Activated naive CD4-positive, alpha-beta T cell (primary cell): Measurements from ENCODE around the gene KRTAP10-4.
A peak's percentile ranks its signal among the peaks of the same experiment; 100 is the strongest.
"Not testable (repeated sequence)": the region's sequence is repeated elsewhere in the genome, so short reads cannot be mapped to it uniquely, and the experiment has no call there.

Source experiments
- DNase-seq, 4 experiments: peaks; one replicate each; lab custom pipeline; 2025; lab: John Stamatoyannopoulos, UW

The KRTAP10-4 gene

DNA sequence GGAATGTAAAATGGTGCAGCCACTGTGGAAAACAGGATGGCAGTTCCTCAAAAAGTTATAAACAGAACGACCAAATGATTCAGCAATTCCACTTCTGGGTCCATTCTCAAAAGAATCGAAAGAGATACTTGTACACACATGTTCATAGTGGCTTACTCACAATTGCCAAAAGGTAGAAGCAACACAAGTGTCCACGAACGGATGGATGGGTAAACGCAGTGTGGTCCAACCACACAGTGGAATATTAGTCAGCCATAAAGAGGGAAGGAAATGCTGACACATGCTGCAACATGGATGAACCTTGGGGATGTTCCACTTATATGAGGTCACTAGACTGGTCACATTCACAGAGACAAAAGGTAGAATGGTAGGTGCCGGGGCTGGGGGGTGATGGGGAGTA is 38.8 kb upstream of the KRTAP10-4 start:
- no peak for DNase-seq

DNA sequence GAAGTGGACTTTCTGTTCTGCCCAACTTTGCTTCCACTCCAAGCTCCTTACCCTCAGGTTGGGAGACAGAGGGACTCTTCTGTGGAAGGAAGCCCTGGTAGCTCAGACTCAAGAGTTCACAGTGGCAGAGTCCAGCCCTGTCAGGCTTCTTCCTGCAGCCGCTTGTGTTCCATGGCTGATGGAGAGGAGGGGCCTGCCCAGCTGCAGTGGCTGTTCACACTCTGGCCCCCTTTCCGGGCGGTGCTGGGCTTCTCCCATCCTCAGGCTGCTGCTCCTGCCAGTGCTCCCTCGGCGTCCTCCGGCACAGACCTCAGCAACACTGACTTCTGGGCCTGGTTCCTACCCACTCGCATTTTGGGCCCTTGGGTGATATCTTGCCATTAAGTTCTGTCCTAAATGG is 37.6 kb upstream of the KRTAP10-4 start:
- no peak for DNase-seq

DNA sequence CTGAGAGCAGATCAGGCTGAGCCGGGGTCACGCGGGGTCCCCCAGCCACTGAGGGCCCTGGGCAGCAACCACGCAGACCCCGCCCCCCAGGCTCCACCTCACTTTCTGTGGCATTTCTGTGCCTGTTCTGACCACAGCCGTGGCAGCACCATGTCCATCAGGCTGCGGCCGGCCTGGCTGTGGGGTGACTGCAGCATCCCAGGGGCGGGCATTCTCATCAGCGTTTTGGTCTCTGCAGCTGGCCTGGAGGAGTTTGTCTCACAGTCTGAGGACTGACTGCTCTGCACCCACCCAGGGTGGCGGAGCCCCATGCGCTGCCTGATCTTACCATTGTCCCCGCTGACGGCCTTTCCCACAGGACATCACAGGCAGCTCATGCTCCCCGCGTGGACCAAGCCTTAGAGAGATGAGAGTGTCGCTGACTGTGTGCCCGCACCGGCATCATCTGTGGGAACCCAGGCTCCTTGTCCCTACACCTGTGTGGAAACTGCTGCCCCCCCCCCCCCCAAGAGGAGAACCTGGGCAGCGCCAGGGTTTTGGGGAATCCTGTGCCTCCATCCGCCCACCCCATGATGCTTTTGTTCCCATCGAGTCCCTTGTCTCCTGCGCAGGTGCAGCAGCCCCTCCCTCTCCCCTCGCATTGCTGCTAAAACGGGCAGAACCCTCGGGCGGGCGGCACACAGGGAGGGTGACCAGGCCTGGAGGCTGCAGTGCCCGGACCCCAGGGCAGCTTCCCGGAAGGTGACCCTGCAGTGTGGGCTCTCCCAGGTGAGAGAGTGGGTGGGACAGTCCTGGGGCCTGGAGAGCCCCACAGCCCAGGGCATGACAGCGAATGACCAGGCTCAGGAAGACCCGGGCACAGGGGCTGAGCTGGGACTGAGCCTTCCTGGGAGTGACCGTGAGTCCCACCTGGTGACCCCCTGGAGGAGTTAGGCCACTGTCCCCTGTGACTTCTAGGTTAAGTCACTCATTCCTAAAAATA is 35.3 kb upstream of the KRTAP10-4 start:
- no peak for DNase-seq

DNA sequence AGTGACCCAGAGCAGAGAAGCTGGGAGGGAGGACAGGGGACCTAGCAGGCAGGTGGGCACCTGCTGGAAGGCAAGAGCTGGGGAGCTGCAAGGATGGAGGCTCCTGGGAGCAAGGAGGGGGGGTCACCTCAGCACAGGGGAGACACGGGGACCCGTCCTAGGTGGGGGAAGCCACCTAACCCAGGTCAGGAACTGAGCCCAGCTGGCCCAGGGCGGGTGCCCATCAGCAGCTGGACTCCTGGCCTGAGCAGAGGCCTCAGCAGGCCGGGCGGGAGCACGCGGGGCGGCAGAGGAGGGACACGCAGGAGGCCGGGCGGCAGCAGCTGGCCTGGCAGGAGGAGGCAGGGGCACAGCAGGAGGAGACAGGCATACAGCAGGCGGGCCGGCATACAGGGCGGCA is 34.5 kb upstream of the KRTAP10-4 start:
- DNase-seq, result no peak

DNA sequence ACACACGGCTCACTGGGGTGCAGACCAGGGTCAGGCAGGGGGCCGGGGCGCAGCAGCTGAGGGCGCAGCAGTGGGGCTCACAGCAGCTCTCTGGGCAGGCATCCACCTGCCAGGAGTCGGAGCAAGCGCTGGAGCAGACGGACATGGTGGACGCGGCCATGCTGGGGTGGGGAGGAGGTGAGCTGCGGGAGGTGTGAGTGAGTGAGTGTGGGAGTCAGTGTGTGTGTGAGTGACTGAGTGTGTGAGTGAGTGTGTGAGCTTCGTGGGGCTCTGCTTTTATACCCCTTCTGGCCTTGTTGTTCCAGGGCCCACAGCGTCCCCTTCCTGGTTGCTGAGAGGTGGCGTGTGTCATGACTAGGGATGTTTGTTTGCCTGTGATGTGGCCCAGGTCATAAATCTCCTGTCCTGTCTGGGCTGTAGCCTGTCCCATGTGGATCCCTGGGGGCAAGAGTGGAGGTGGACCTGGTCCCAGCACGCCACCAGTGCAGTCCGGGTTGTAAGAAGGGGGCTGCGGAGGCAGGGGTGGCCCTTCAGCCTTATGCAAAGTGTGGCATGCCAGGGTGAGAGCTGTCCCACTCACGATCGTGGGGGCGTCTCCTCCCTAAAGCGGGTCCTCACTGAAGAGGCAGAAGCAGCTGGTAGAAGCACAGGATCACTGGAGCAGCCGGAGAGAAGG is 33.4 kb upstream of the KRTAP10-4 start, which contains the start of gene KRTAP10-1:
Gene KRTAP10-1 (minus strand): TSS at position 205 of the 676 bp plus-strand sequence. CDS start 45 bp downstream, at position 160.
- no peak for DNase-seq

DNA sequence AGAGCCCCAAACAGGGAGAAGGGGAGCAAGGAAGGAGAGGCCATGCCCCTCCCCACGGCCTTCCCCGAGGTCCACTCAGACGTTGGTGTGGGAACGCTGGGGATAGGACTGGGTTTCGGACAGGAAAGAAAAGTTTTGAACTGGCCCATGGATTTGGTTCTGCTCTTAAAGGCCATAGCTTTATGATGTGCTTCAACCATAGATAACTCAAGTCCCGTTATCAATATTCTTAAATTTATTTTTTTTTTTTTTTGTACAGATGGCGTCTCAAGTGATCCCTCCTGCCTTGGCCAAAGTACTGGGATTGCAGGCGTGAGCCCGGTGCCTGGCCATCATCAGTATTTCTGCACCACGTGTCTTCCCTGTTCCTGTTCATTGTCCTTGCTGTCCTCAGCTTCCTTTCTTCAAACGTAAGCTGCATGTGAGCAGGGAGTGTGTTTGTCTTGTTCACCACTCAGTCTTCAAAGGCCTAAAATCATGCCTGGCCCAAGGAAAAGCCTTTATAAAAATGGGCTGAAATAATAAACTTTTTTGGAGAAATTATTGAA is 32.7 kb upstream of the KRTAP10-4 start:
- DNase-seq, result no peak

DNA sequence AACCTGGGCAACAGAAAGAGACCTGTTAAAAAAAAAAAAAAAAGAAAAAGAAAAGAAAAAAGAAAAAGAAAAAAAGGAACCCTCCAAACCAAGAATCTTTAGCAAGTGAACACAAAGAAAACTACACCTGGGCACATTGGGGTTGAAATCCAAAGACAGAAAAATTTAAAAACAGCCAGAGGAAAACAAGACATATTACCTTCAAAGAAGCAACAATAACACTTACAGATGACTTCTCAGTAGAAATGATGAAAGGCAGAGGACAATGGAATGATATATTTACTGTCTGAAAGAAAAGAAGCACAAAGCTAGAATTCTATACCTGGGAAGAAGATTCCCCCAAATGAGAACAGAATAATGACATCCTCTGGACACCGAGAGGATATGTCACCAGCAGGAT is 30.8 kb upstream of the KRTAP10-4 start:
- DNase-seq, result no peak

DNA sequence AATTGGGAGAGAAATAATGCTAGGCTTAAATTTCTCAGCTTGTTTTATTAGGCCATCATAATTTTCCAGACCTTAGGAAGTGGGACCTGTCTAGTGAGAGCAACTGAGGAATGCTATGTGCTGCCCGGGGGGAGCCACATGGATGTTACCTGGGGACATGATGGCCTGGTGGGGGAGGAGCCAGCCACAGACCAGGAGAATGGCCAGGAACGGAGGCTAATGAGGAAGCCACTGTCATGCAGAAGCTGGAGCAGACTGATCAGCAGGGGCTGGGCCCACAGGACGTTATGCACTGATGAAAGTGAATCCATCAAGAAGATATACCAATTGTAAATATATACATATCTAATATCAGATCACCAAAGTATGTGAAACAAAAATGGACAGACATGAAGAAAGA is 29.0 kb upstream of the KRTAP10-4 start:
- no peak for DNase-seq

DNA sequence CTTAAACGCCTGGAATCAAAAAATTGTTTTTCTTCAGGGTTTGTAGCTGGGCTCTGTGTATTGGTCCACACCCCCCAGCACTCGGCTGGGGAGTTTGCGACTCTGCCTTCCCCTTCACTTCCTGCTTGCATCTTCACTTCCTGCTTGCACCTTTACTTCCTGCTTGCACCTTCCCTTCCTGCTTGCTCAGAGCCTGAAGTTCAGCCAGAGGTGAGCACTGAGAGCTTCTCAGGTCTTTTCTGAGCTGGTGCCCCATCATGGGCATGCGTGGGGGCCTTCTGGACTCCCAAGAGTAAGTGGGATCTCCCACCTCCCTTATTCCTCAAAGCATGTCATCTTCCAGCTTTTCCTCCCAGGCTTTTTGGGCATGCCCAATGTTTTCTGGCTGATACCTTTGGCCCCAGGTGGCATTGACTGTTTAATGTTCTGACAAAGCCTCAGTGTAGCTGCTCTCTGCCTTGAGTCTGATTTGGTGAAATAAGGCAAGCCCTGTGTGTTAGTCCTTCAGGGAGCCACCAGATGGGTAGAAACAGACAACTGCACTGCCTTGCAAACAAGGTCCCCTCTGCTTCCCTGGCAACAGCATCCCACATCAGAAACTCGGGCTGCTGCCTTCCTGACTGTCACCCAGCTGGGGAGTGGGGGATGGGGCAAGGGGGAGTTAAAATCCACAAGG is 25.7 kb upstream of the KRTAP10-4 start:
- peak in 1 of 4 experiments; percentile 14 for DNase-seq

DNA sequence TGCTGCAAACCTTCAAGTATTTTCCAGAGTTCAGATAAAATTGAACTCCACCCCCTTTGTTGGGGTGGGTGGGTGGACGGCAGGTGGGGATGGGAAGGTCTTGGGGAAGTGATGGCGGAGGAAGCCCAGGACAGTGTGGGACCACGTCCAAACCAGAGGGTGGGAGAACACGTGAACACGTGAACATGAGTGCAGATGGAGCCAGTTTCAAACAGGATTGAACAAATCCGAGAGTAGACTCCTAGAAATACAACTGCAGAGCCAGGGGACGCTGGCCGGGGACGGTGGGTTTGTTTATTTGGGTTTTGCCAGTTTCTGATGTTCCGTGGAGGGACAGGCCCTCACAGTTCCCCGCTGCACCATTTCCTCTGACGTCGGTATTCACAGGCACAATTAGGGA is 25.1 kb upstream of the KRTAP10-4 start:
- DNase-seq, result no peak

DNA sequence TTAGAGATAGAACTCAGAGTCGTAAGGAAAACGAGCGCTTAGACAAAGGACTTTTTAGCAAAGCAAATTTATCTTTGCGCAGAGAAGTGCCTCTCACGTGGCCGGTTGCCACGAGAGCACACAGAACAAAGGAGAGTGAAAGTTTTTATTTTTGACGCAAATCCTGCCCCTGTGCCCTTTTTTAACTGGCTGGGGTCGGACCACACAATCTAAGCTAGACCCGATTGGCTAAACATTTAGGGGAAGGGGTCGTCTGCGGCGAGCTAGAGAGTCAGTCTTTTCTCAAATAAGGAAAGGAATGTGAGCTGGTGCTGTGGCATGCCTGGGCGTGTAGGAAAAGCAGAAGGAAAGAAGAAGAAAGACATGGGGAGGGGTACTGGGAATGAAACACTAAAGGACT is 24.6 kb upstream of the KRTAP10-4 start:
- DNase-seq, result no peak

DNA sequence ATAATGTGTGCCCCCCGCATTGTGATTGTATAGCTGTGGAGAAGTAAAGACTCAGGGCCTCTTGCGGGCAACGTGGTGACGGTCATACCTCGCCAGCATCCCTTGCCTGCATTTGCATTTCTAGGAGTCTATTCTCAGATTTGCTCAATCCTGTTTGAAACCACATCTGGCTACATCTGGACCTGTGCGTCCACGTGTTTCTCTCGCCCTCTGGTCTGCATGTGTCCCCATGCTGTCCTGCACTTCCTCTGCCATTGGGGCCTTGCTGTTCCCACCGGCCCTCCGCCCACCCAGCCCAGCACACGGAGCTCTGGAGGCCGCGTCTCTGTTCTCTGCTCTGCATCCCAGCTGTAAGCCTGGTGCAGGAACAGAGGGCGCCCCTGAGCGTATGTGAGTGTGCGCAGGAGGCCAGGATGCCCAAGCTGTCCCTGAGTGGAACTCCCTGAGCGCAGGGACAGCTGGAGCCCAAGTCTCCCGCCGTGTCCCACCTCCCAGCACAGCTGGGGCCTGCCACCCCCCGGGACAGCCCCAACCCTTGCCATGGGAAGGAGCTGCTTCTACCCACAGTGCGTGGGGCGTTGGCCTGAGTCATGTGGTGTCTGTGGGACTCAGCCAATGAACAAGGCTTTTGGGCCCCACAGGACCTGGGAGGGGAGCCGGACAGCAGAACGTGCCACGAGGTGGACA is 23.9 kb upstream of the KRTAP10-4 start:
- no peak for DNase-seq

DNA sequence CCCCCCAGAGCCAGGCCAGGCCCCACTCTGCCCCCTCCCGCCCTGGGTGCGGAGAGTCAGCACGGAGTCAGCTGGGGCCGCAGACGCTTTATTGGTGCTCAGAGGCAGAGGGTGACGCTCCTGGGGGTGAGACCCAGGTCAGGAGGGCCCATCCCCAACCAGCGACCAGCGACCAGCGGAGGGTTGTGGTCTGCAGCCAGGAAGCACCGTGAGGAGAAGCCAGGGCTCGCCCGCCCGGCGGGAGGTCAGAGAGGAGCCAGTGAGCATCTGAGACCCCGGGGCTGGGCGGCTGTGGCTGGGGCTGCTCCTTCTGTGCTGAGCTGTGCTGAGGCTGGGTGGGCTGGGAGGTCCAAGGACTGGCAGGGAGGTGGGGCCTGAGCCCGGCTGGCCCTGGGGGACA is 23.2 kb upstream of the KRTAP10-4 start:
- DNase-seq, result not testable (repeated sequence)

DNA sequence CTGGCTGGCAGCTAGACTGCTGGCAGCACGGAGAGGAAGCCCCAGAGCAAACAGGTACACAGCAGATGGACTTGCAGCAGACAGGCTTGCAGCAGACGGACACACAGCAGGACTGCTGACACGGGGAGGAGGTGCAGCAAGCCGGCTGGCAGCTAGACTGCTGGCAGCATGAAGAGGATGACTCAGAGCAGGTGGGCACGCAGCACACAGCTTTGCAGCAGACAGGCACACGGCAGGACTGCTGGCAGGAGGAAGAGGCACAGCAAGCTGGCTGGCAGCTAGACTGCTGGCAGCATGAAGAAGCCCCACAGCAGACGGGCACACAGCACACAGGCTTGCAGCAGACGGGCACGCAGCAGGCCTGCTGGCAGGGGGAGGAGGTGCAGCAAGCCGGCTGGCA is 22.7 kb upstream of the KRTAP10-4 start:
- DNase-seq, result no peak

DNA sequence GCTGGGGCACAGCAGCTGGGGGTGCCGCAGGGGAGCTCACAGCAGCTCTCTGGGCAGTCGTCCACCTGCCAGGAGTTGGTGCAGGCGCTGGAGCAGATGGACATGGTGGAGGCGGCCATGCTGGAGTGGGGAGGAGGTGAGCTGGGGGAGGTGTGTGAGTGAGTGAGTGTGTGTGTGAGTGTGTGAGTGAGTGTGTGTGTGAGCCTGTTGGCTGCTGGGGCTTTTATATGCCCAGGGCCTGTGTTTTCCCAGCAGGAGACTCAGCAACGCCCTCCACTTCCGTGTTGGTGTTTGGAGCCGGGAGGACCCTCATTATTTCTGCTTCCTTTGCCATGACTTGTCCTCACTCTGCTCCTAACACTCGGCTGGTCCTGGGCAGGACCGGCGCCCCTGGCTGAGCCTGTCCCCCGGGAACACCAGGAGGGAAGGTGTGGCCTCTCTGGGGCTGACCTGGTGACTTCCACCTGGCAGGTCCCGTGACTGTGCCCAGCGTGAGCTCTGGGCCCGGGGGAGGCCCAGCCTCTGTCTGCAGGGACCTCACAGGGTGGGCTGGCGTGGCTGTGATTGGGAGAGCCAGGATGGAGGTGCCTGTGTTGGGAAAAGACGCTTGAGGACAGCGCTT is 22.1 kb upstream of the KRTAP10-4 start, which contains the start of gene KRTAP10-2:
Gene KRTAP10-2 (minus strand): TSS at position 166 of the 622 bp plus-strand sequence. CDS start 47 bp downstream, at position 119.
- DNase-seq, result no peak

DNA sequence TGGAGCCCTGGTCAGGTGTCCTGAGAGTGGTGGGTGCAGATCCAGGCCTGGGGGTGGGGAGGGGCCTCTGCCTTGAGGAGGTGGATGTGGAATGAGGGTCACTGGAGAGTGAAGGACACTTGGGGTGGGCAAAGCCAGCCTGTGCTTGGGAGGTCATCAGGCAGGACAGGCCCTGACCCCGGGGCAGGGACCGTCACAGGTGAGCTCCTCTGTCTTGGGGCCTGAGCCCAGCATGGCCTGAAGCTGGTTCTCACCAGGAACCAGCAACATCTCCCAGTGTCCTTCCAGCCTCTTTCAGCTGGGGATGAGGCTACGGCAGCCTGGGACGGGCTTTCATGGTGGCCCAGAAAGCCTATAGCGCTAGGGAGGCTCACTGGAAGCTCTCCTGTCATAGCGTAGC is 21.4 kb upstream of the KRTAP10-4 start:
- no peak for DNase-seq

DNA sequence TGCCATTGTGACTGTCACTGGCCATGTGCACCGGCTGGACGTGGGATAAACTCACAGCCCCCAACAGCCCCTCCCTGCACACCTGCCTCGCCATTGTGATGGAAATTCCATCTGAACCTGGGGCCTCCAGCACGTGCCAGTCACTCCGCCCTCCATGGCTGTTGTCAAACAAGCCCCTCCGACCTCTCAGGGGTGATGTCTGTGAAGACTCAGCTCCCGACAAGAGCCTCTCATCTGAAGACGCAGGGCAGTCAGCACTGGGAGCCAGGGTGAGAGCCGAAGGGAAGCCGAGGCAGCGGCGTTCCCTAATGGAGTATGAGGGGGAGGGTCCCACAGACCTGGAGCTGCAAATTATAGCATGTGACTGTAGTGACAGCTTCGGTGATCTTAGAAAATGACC is 20.8 kb upstream of the KRTAP10-4 start:
- no peak for DNase-seq

DNA sequence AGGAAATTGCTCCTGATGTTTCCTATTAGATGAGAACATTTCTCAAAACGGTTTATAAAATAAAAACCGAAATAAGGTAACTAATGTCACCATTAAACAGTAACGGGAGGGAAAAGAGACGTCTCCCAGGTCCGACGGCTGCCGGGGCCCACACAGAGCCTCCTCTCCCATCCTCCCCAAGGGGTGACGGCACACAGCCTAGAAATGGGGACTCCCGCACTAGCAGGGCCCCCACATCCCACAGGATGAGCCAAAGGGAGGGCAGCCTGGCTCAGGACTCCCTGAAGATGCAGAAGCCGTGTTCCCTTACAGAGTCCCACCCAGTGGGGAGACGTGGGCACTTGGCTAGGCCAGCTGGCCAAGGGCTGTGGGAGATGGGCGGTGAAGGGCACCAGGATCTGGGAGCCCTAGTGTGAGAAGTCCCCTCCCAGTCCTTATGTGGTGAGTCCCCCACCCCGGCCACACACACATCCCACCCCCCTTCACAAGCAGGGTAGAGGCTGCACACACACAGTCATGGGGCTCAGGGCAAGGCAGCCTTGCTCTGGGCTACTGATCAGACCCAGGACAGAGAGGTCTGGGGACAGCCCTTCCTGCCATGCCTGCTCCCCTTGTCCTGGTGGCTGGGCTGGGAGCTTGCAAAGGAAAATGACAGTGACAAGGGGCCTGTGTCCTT is 18.2 kb upstream of the KRTAP10-4 start:
- DNase-seq, result no peak

DNA sequence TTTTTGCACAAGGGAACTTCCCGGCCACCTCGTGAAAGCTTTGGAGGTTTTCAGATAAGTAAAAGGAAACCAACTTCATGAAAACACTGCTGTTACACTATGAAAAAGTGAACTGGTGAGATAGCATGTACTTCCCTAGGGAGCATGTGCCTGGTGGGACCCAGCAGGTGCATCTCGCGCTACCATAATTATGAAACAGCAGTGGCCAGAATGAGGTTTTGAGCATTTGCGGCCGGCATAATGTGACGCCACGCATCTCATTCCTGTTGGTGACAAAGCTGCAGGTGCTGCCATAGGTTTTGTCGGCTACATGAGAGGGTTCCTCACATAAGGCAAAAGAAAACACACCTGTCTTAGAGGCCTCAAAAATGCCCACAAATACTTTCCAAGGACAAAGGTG is 16.6 kb upstream of the KRTAP10-4 start:
- DNase-seq, result no peak
